Measurements from ENCODE around the gene MBD3. TPM values are rescaled to one million over a fixed set of nuclear protein-coding genes. Genes with fewer than 3 reads are reported as not detected.

MBD3 gene
- total RNA-seq, 1 donor from 2014 or later, result 111 TPM

DNA sequence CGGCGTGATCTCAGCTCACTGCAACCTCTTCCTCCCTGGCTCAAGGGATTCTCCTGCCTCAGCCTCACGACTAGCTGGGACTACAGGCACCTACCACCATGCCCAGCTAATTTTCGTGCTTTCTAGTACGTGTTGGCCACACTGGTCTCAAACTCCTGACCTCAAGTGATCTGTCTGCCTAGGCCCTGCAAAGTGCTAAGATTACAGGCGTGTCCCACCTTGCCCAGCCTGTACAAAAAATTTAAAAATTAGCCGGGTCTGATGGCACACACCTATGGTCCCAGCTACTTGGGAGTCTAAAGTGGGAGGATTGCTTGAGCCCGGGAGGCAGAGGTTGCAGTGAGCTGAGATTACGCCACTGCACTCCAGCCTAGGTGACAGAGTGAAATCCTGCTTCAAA lies 19.9 kb downstream of the MBD3 start:
- no peak overlapping the region for H3K4me3 Mint-ChIP-seq

DNA sequence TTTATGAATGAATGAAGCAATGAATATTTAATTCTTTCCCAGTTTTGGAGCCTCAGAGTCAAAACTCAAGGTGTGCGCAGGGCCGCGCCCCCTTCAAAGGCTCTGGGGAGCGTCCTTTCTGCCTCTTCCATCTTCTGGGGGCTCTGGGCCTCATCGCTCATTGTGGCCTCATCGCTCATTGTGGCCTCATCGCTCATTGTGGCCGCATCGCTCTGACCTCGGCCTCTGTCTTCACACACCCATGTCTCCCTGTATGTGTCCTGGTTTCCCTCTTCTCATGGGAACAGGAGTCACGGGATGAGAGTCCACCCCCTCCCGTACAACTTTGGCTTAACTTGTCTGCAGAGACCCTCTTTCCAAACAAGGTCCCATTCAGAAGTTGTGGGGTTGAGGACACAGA lies 21.3 kb downstream of the MBD3 start:
- Mint-ChIP-seq H3K9me3 (no peaks in the 10 kb centered on the region), H3K4me1 (no peaks in the 10 kb centered on the region), H3K4me3 (no peak overlapping the region), H3K27me3 (ENCODE audit: low read depth) (peaks cover 9% of the 10 kb centered on the region), H3K36me3 (no peaks in the 10 kb centered on the region), H3K27ac (no peak overlapping the region)
- DNase-seq (ENCODE audit: low spot score in 2 of 2, unreplicated experiment in 2 of 2), result no peak
- TF ChIP-seq, protein P1, sequence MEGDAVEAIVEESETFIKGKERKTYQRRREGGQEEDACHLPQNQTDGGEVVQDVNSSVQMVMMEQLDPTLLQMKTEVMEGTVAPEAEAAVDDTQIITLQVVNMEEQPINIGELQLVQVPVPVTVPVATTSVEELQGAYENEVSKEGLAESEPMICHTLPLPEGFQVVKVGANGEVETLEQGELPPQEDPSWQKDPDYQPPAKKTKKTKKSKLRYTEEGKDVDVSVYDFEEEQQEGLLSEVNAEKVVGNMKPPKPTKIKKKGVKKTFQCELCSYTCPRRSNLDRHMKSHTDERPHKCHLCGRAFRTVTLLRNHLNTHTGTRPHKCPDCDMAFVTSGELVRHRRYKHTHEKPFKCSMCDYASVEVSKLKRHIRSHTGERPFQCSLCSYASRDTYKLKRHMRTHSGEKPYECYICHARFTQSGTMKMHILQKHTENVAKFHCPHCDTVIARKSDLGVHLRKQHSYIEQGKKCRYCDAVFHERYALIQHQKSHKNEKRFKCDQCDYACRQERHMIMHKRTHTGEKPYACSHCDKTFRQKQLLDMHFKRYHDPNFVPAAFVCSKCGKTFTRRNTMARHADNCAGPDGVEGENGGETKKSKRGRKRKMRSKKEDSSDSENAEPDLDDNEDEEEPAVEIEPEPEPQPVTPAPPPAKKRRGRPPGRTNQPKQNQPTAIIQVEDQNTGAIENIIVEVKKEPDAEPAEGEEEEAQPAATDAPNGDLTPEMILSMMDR (IDR thresholded peaks at IDR 0.05; ENCODE audit: unreplicated experiment), result no peak

More for the DNA sequence above, 19.9 kb downstream of the MBD3 start:
- H3K27ac Mint-ChIP-seq, result no peak overlapping the region
- H3K4me1 Mint-ChIP-seq, result no peaks in the 10 kb centered on the region
- peaks cover 9% of the 10 kb centered on the region for H3K27me3 Mint-ChIP-seq (ENCODE audit: low read depth)
- TF ChIP-seq, protein P1 (IDR thresholded peaks at IDR 0.05; ENCODE audit: unreplicated experiment), result no peak
- H3K9me3 Mint-ChIP-seq, result no peaks in the 10 kb centered on the region
- no peak for DNase-seq (ENCODE audit: low spot score in 2 of 2, unreplicated experiment in 2 of 2)
- H3K36me3 Mint-ChIP-seq, result no peaks in the 10 kb centered on the region

DNA sequence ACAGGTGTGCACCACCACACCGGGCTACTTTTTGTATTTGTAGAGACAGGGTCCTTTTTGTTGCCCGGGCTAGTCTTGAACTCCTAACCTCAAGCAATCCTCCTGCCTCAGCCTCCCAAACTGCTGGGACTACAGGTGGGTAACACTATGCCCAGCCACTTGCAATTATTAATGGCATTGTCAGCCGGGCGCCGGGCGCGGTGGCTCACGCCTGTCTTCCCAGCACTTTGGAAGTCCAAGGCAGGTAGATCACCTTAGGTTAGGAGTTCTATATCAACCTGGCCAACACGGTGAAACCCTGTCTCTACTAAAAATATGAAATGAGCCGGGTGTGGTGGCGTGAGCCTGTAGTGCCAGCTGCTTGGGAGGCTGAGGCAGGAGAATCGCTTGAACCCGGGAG lies 21.8 kb downstream of the MBD3 start:
- TF ChIP-seq, protein P1 (IDR thresholded peaks at IDR 0.05; ENCODE audit: unreplicated experiment), result no peak
- H3K4me1 Mint-ChIP-seq, result no peaks in the 10 kb centered on the region
- no peak for DNase-seq (ENCODE audit: low spot score in 2 of 2, unreplicated experiment in 2 of 2)
- no peak overlapping the region for H3K27ac Mint-ChIP-seq
- peaks cover 9% of the 10 kb centered on the region for H3K27me3 Mint-ChIP-seq (ENCODE audit: low read depth)
- H3K4me3 Mint-ChIP-seq, result no peak overlapping the region
- no peaks in the 10 kb centered on the region for H3K9me3 Mint-ChIP-seq
- H3K36me3 Mint-ChIP-seq, result no peaks in the 10 kb centered on the region

DNA sequence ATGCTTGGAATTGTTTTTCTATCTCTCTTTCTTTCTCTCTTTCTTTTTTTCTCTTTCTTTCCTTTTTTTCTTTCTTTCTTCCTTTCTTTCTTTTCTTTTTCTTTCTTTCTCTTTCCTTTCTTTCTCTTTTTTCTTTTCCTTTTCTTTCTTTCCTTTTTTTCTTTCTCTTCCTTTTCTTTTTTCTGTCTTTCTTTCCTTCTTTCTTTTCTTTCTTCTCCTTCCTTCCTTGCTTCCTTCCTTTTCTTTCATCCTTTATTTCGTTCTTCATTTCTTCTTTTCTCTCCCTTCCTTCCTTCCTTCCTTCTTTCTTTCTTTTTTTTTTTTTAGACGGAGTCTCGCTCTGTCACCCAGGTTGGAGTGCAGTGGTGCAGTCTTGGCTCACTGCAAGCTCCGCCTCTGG lies 22.7 kb downstream of the MBD3 start:
- DNase-seq (ENCODE audit: low spot score in 2 of 2, unreplicated experiment in 2 of 2), result no peak
- TF ChIP-seq, protein P1 (IDR thresholded peaks at IDR 0.05; ENCODE audit: unreplicated experiment), result no peak
- H3K36me3 Mint-ChIP-seq, result no peaks in the 10 kb centered on the region
- peak overlapping the region; percentile 27 for H3K27ac Mint-ChIP-seq
- H3K4me3 Mint-ChIP-seq, result peak overlapping the region; percentile 55
- H3K4me1 Mint-ChIP-seq, result peaks cover 4% of the 10 kb centered on the region
- peaks cover 9% of the 10 kb centered on the region for H3K27me3 Mint-ChIP-seq (ENCODE audit: low read depth)
- H3K9me3 Mint-ChIP-seq, result no peaks in the 10 kb centered on the region

DNA sequence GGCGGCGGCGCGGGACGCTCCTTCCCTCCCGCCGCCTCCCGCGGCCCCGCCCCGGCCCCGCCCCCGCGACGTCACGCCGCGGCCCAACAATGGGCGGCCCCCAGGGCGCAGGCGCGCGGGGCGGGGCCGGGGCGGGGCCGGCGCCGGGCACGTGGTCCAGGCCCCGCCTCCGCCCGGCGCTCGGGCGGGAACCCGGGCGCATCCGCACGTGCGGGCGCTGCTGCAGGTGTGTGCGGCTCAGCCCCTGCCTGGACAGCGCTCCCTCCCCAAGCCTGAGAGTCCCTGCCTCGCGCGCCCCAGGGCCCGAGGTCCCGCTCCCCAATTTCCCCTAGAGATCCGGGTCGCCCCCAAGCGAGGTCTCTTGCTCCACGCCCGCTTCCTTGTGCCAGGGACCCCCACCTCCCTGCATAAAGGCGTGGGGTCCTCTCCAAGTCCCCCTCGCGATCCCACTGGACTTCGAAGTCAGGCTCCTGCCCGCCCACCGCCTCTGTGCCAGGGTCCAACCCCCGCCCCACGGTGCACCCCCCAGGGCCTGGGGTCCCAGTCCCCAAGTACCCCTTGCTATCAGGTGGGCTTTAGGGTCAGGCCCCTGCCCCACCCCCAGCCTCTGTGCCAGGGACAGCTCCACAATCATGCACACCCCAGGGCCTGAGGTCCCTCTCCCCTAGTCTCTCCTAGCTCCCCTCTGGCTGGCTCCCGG lies 24.2 kb downstream of the MBD3 start, which contains the start of gene MEX3D:
Gene MEX3D, minus strand, starts transcription at position 6 of the 700 bp plus-strand sequence. CDS start 267 bp downstream, outside the sequence.
- TF ChIP-seq, protein P1 (IDR thresholded peaks at IDR 0.05; ENCODE audit: unreplicated experiment), result no peak
- peaks cover 4% of the 10 kb centered on the region for H3K36me3 Mint-ChIP-seq
- no peaks in the 10 kb centered on the region for H3K9me3 Mint-ChIP-seq
- H3K4me1 Mint-ChIP-seq, result peaks cover 8% of the 10 kb centered on the region
- peaks cover 9% of the 10 kb centered on the region for H3K27me3 Mint-ChIP-seq (ENCODE audit: low read depth)
- H3K4me3 Mint-ChIP-seq, result peak within 1 kb of the TSS; percentile 68
- peak within 1 kb of the TSS; percentile 83 for H3K27ac Mint-ChIP-seq
- peak; percentile 80 to 87 for DNase-seq (ENCODE audit: low spot score in 2 of 2, unreplicated experiment in 2 of 2)

All from mesothelial cell of epicardium (in vitro differentiated cells).